Measurements from ENCODE around the gene PHACTR3.
"Not testable (repeated sequence)": the region's sequence is repeated elsewhere in the genome, so short reads cannot be mapped to it uniquely, and the experiment has no call there.

PHACTR3 gene

GRCh38 chr20:59603781-59604541 lies at the start of gene PHACTR3:
Gene PHACTR3 (plus strand): TSS chr20:59604540. CDS start chr20:59605015, 475 bp downstream.
- DNase-seq (ENCODE audit: low spot score) = no peak

GRCh38 chr20:59557733-59558529 lies 46.4 kb upstream of the PHACTR3 start:
- not testable (repeated sequence) for DNase-seq (ENCODE audit: low spot score)

GRCh38 chr20:59559024-59559817 lies 45.1 kb upstream of the PHACTR3 start:
- no peak for DNase-seq (ENCODE audit: low spot score)

GRCh38 chr20:59559863-59560262 lies 44.5 kb upstream of the PHACTR3 start:
- DNase-seq (ENCODE audit: low spot score) = no peak

GRCh38 chr20:59560588-59561227 lies 43.6 kb upstream of the PHACTR3 start:
- DNase-seq (ENCODE audit: low spot score) = no peak

- DNase-seq (ENCODE audit: low spot score) = no peak
Observed at GRCh38 chr20:59561228-59561605, 43.1 kb upstream of the PHACTR3 start.

- DNase-seq (ENCODE audit: low spot score) = no peak
Observed at GRCh38 chr20:59561614-59562277, 42.6 kb upstream of the PHACTR3 start.

GRCh38 chr20:59564171-59564570 lies 40.2 kb upstream of the PHACTR3 start:
- no peak for DNase-seq (ENCODE audit: low spot score)

- DNase-seq (ENCODE audit: low spot score) = no peak
Observed at GRCh38 chr20:59564943-59565342, 39.4 kb upstream of the PHACTR3 start.

GRCh38 chr20:59565768-59566461 lies 38.4 kb upstream of the PHACTR3 start:
- DNase-seq (ENCODE audit: low spot score) = no peak

- no peak for DNase-seq (ENCODE audit: low spot score)
Observed at GRCh38 chr20:59566631-59567524, 37.5 kb upstream of the PHACTR3 start.

GRCh38 chr20:59567585-59568508 lies 36.5 kb upstream of the PHACTR3 start:
- DNase-seq (ENCODE audit: low spot score) = no peak

GRCh38 chr20:59568509-59569024 lies 35.8 kb upstream of the PHACTR3 start:
- no peak for DNase-seq (ENCODE audit: low spot score)

GRCh38 chr20:59569305-59569704 lies 35.0 kb upstream of the PHACTR3 start:
- no peak for DNase-seq (ENCODE audit: low spot score)

GRCh38 chr20:59571151-59571550 lies 33.2 kb upstream of the PHACTR3 start:
- no peak for DNase-seq (ENCODE audit: low spot score)

GRCh38 chr20:59571551-59572314 lies 32.6 kb upstream of the PHACTR3 start:
- DNase-seq (ENCODE audit: low spot score) = peak; percentile 37

GRCh38 chr20:59572515-59572914 lies 31.8 kb upstream of the PHACTR3 start:
- no peak for DNase-seq (ENCODE audit: low spot score)

- no peak for DNase-seq (ENCODE audit: low spot score)
Observed at GRCh38 chr20:59573837-59574236, 30.5 kb upstream of the PHACTR3 start.

Data from CD4-positive, alpha-beta T cell treated with Interleukin-15 for 4 hours (primary cell).